Measurements from ENCODE around the gene ANKRD27. TPM values are rescaled to one million over a fixed set of nuclear protein-coding genes. Genes with fewer than 3 reads are reported as not detected.

ANKRD27 gene
- total RNA-seq, 1 experiment from 2014 or later: 40.7 TPM

DNA sequence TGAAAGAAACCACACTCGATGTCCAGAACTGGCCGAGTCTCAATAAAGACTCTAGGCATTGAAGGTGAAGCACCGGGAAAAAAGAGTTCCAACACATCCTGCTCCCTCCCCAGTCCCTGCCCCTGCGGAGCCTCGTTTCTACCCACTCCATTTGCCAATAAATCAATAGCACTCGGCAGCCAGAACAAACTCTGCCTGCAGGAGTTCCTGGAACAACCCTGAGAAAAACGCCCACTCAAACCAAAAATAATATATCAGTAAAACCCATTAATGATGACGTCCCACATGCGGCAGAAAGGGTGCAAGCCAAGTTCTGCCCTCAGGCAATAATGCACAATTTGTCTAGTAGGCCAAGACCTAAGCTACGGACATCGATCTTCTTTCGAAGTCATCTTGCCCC is 53.0 kb downstream of the ANKRD27 start:
- H3K4me3 ChIP-seq (ENCODE audit: insufficient read depth, low read depth, low read length): no peak overlapping the region
- H3K36me3 ChIP-seq (replicated peaks; ENCODE audit: control insufficient read depth, insufficient read depth, low read length): peaks cover 19% of the 10 kb centered on the region
- H3K27me3 ChIP-seq (ENCODE audit: control insufficient read depth, insufficient read depth, low read length): no peaks in the 10 kb centered on the region
- no peak for DNase-seq

GRCh38 chr19:32619051-32619685 is 55.8 kb downstream of the ANKRD27 start:
- Histone ChIP-seq H3K27me3 (ENCODE audit: control insufficient read depth, insufficient read depth, low read length) (no peaks in the 10 kb centered on the region), H3K36me3 (replicated peaks; ENCODE audit: control insufficient read depth, insufficient read depth, low read length) (peaks cover 26% of the 10 kb centered on the region), H3K4me3 (ENCODE audit: insufficient read depth, low read depth, low read length) (no peak overlapping the region)
- no peak for DNase-seq

DNA sequence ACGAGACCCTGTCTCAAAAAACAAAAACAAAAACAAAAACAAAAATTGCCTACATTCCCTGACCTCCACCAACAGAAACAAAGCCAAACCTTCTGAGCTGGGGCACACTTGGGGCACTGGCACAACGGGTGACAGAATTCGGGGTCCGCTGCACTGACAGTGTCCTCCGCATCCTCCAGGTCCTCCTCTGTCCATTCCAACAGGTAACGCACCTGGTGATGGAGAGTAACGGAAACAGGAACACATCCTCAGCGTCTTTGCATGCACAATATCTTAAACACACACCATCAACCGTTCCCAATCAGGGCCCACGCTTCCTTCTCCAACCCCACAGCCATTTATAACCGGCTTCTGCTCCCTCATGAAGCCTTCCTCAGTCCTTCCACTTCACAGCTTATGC is 59.4 kb downstream of the ANKRD27 start:
- no peak for DNase-seq
- H3K4me3 ChIP-seq (ENCODE audit: insufficient read depth, low read depth, low read length): no peak overlapping the region
- peaks cover 14% of the 10 kb centered on the region for H3K36me3 ChIP-seq (replicated peaks; ENCODE audit: control insufficient read depth, insufficient read depth, low read length)
- H3K27me3 ChIP-seq (ENCODE audit: control insufficient read depth, insufficient read depth, low read length): no peaks in the 10 kb centered on the region

DNA sequence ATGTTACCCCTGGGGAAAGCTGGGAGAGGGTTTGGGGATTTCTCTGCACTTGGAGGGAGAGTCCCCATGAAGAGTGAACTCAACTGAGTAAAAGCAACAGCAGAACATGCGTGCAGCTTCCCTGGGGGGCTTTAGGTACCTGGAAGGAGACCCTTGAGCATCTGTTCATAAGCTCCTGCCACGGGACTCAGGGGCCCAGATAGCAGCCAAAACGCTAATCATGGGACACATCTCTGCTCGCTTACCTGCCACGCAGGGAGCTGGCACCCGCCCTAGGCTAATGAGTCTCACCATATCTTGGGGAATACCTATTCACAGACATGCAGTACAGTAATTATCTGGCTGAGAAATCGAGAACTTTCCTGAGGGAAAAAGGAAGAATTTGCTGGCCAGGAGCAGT is 60.1 kb downstream of the ANKRD27 start:
- no peak for DNase-seq
- no peaks in the 10 kb centered on the region for H3K27me3 ChIP-seq (ENCODE audit: control insufficient read depth, insufficient read depth, low read length)
- no peak overlapping the region for H3K4me3 ChIP-seq (ENCODE audit: insufficient read depth, low read depth, low read length)
- H3K36me3 ChIP-seq (replicated peaks; ENCODE audit: control insufficient read depth, insufficient read depth, low read length): peaks cover 14% of the 10 kb centered on the region

GRCh38 chr19:32613008-32613407 is 62.0 kb downstream of the ANKRD27 start:
- DNase-seq: no peak
- Histone ChIP-seq H3K36me3 (replicated peaks; ENCODE audit: control insufficient read depth, insufficient read depth, low read length) (peaks cover 9% of the 10 kb centered on the region), H3K4me3 (ENCODE audit: insufficient read depth, low read depth, low read length) (no peak overlapping the region), H3K27me3 (ENCODE audit: control insufficient read depth, insufficient read depth, low read length) (no peaks in the 10 kb centered on the region)

- Histone ChIP-seq H3K27me3 (ENCODE audit: control insufficient read depth, insufficient read depth, low read length) (no peaks in the 10 kb centered on the region), H3K4me3 (ENCODE audit: insufficient read depth, low read depth, low read length) (no peak overlapping the region), H3K36me3 (replicated peaks; ENCODE audit: control insufficient read depth, insufficient read depth, low read length) (peaks cover 11% of the 10 kb centered on the region)
- DNase-seq: no peak
Observed at GRCh38 chr19:32611161-32611560, 63.8 kb downstream of the ANKRD27 start.

DNA sequence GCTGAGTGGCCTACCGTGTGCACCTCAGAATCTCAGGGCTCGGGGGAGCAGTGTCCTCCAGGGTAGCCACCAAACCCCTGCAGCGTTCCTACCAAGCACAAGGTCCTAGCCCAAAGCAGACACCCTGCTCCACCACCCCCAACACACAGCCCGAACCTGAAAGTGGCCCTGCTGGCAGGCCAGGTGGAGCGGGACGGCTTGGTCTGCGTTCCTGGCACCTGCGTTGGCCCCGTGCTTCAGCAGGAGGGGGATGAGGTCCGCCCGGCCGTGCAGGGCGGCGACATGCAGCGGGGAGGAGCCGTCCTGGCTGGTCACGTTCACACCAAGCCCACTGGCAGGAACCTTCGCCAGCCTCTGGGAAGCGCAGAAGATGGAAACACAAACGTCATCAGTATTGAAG is 67.5 kb downstream of the ANKRD27 start:
- Histone ChIP-seq H3K4me3 (ENCODE audit: insufficient read depth, low read depth, low read length) (no peak overlapping the region), H3K27me3 (ENCODE audit: control insufficient read depth, insufficient read depth, low read length) (no peaks in the 10 kb centered on the region), H3K36me3 (replicated peaks; ENCODE audit: control insufficient read depth, insufficient read depth, low read length) (peaks cover 10% of the 10 kb centered on the region)
- DNase-seq: no peak

DNA sequence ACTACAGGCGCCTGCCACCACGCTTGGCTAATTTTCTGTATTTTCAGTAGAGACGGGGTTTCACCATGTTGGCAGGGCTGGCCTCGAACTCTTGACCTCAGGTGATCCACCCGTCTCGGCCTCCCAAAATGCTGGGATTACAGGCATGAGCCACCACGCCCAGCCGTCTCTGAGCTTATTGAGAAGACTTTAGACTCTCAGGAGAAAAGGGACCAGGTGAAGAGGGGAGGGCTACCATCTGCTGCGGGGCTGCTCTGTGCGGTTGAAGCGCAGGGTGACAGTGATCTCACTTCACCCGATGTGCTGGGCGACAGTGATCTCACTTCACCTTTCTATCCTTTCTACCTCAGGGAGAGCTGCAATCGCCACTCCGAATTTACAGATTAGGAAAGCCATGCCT is 68.7 kb downstream of the ANKRD27 start:
- Histone ChIP-seq H3K4me3 (ENCODE audit: insufficient read depth, low read depth, low read length) (no peak overlapping the region), H3K36me3 (replicated peaks; ENCODE audit: control insufficient read depth, insufficient read depth, low read length) (peaks cover 10% of the 10 kb centered on the region), H3K27me3 (ENCODE audit: control insufficient read depth, insufficient read depth, low read length) (no peaks in the 10 kb centered on the region)
- no peak for DNase-seq

- no peak overlapping the region for H3K4me3 ChIP-seq (ENCODE audit: insufficient read depth, low read depth, low read length)
- peaks cover 10% of the 10 kb centered on the region for H3K36me3 ChIP-seq (replicated peaks; ENCODE audit: control insufficient read depth, insufficient read depth, low read length)
- DNase-seq: no peak
- H3K27me3 ChIP-seq (ENCODE audit: control insufficient read depth, insufficient read depth, low read length): no peaks in the 10 kb centered on the region
Observed at GRCh38 chr19:32605544-32605943, 69.4 kb downstream of the ANKRD27 start.

- Histone ChIP-seq H3K36me3 (replicated peaks; ENCODE audit: control insufficient read depth, insufficient read depth, low read length) (peaks cover 10% of the 10 kb centered on the region), H3K4me3 (ENCODE audit: insufficient read depth, low read depth, low read length) (no peak overlapping the region), H3K27me3 (ENCODE audit: control insufficient read depth, insufficient read depth, low read length) (no peaks in the 10 kb centered on the region)
- no peak for DNase-seq
Observed at GRCh38 chr19:32603961-32604360, 71.0 kb downstream of the ANKRD27 start.

GRCh38 chr19:32599736-32600157 is 75.2 kb downstream of the ANKRD27 start:
- Histone ChIP-seq H3K36me3 (replicated peaks; ENCODE audit: control insufficient read depth, insufficient read depth, low read length) (peaks cover 19% of the 10 kb centered on the region), H3K4me3 (ENCODE audit: insufficient read depth, low read depth, low read length) (no peak overlapping the region), H3K27me3 (ENCODE audit: control insufficient read depth, insufficient read depth, low read length) (no peaks in the 10 kb centered on the region)
- DNase-seq: peak; percentile 70

GRCh38 chr19:32599258-32599657 is 75.7 kb downstream of the ANKRD27 start:
- no peak for DNase-seq
- no peaks in the 10 kb centered on the region for H3K27me3 ChIP-seq (ENCODE audit: control insufficient read depth, insufficient read depth, low read length)
- H3K4me3 ChIP-seq (ENCODE audit: insufficient read depth, low read depth, low read length): no peak overlapping the region
- peaks cover 19% of the 10 kb centered on the region for H3K36me3 ChIP-seq (replicated peaks; ENCODE audit: control insufficient read depth, insufficient read depth, low read length)

- Histone ChIP-seq H3K4me3 (ENCODE audit: insufficient read depth, low read depth, low read length) (no peak overlapping the region), H3K27me3 (ENCODE audit: control insufficient read depth, insufficient read depth, low read length) (no peaks in the 10 kb centered on the region), H3K36me3 (replicated peaks; ENCODE audit: control insufficient read depth, insufficient read depth, low read length) (peaks cover 14% of the 10 kb centered on the region)
- DNase-seq: no peak
Observed at GRCh38 chr19:32598022-32598421, 77.0 kb downstream of the ANKRD27 start.

- no peak for DNase-seq
- Histone ChIP-seq H3K36me3 (replicated peaks; ENCODE audit: control insufficient read depth, insufficient read depth, low read length) (peaks cover 14% of the 10 kb centered on the region), H3K4me3 (ENCODE audit: insufficient read depth, low read depth, low read length) (no peak overlapping the region), H3K27me3 (ENCODE audit: control insufficient read depth, insufficient read depth, low read length) (no peaks in the 10 kb centered on the region)
Observed at GRCh38 chr19:32595491-32595890, 79.5 kb downstream of the ANKRD27 start.

DNA sequence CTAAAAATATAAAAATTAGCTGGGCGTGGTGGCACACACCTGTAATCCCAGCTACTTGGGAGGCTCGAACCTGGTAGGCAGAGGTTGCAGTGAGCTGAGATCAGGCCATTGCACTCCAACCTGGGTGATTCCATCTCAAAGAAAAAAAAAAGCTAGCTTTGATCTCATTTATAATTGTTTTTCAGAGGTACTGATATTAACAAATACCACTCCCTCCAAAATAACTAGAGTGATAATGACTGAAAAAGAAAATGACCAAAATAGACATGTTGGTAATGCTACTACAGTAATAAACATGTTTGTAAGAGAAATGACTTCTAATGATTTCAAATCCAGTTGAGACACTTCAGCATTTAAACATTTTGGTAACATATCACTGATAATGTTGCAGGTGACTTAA is 81.0 kb downstream of the ANKRD27 start:
- Histone ChIP-seq H3K4me3 (ENCODE audit: insufficient read depth, low read depth, low read length) (no peak overlapping the region), H3K27me3 (ENCODE audit: control insufficient read depth, insufficient read depth, low read length) (no peaks in the 10 kb centered on the region), H3K36me3 (replicated peaks; ENCODE audit: control insufficient read depth, insufficient read depth, low read length) (peaks cover 14% of the 10 kb centered on the region)
- no peak for DNase-seq

Measured in H7 (cell line).